BLaER1 treated with 17β-estradiol and CSF1 and Interleukin-3, amounts not matched to agents 10 nM and 100 nM (cell line): ENCODE data around the gene SLC39A10.

ENCODE experiments used
- H3K27ac ChIP-seq, 11 experiments: shearing (Covaris generic); formaldehyde crosslinking; 2 replicates each; pipeline ENCODE4 v1.8.1; 2022
- H3K27me3 ChIP-seq, 11 experiments: shearing (Covaris generic); formaldehyde crosslinking; 2 replicates each; pipeline ENCODE4 v1.8.1; 2022
- H3K36me3 ChIP-seq, 11 experiments: shearing (Covaris generic); formaldehyde crosslinking; 2 replicates each; pipeline ENCODE4 v1.8.1; 2022
- H3K4me1 ChIP-seq, 10 experiments: shearing (Covaris generic); formaldehyde crosslinking; 2 replicates each; pipeline ENCODE4 v1.8.1; 2022
- H3K4me2 ChIP-seq, 11 experiments: shearing (Covaris generic); formaldehyde crosslinking; 2 replicates each; pipeline ENCODE4 v1.8.1; 2022
- H3K4me3 ChIP-seq, 10 experiments: shearing (Covaris generic); formaldehyde crosslinking; 2 replicates each; pipeline ENCODE4 v1.8.1; 2022
- H3K9ac ChIP-seq, 11 experiments: shearing (Covaris generic); formaldehyde crosslinking; 2 replicates each; pipeline ENCODE4 v1.8.1; 2022
- H3K9me3 ChIP-seq, 11 experiments: shearing (Covaris generic); formaldehyde crosslinking; replicated peaks in 1 of 11; 2 replicates each; pipeline ENCODE4 v1.8.1; 2022
- H4K20me1 ChIP-seq, 11 experiments: shearing (Covaris generic); formaldehyde crosslinking; 2 replicates each; pipeline ENCODE4 v1.8.1; 2022
- Cebpa-rat ChIP-seq, 11 experiments: shearing (Covaris generic); IDR thresholded peaks; 2 replicates each; pipeline ENCODE4 v1.8.1; 2022

The SLC39A10 gene

DNA sequence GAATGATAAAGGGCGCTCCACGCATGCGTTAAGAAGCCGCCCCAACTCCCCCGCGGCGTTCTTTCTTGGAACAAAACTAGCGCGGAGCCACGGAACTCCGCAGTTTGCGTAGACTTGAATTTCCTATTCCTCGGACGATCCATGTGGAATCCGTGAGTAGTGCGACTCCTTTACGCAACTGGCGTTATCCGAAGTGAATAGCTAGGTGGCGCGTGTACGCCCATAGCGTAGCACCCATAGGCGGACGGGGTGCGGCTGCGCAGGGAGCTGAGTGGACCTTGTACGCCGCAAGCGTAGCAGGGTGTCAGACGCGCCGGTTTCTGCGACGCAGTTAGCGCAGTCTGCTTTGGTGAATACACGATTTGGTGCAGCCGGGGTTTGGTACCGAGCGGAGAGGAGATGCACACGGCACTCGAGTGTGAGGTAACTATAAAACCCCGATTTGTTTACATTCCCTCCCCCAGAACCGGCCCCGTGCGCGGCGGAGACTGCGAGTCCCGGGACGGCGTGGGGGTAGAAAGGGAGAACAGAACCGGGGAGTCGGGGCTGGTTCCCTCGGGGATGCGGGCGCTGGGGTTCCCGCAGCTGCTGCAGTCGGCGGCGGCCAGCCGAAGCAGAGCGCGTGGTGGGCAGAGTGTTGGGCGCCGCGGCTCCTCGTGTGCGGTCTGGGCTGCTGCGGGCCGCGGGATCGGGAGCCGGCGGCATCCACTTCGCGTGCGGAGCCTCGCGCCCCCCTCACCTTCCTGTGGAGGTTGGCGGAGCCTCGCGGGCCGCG is at the start of gene SLC39A10:
Gene SLC39A10 (plus strand): TSS at position 368 of the 775 bp plus-strand sequence. CDS start 22,817 bp downstream, outside the sequence.
- Histone ChIP-seq H3K27ac (peak within 1 kb of the TSS; percentile 99 to 100 (median 100)), H3K9ac (peak within 1 kb of the TSS; percentile 99 to 100 (median 100)), H3K27me3 (no peaks in the 10 kb centered on the region), H3K4me3 (peak within 1 kb of the TSS; percentile 87 to 98 (median 95)), H3K36me3 (peaks cover 0 to 16% (median 0%) of the 10 kb centered on the region in 11 experiments; a peak in 6 of 22 replicates), H4K20me1 (peaks cover 0 to 32% (median 4%) of the 10 kb centered on the region in 11 experiments; a peak in 12 of 22 replicates), H3K4me2 (peak within 1 kb of the TSS; percentile 74 to 98 (median 84)), H3K4me1 (peaks cover 21 to 69% (median 42%) of the 10 kb centered on the region in 10 experiments), H3K9me3 (peaks cover 0 to 42% (median 4%) of the 10 kb centered on the region in 11 experiments; a peak in 10 of 22 replicates)
- no peak for TF ChIP-seq Cebpa-rat (IDR thresholded peaks at IDR 0.05)

DNA sequence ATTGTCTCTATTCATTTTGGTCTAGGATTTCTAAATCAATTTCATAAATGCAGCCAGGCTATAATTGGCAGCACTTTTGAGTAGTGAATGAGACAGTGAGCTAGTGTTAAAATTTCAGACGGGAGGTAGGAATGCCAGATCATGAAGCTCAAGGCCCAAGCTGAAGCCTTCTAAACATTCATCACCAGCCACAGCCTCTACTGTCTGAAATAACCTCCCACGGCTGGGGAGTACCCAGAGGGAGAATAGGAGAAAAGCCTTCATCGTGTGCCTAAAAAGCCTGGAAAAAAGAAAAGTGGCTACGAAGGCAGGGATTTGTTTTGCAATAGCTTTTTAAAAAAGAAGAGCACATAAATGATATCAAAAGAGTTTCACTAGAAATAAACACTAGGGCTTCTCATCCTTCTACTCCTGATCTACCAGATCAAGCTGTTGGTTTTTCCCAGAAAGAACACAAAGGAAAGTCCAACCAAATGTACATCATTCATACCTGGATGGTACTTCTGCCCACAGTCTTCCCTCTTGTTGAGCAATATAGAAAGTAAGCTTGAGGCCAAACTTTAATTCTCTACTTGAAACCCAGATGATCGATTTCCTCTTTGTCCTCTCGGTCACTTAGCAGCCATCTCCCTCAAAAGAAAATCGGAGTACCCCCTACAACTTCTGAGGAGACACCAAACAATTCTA is 48.1 kb upstream of the SLC39A10 start:
- TF ChIP-seq Cebpa-rat (IDR thresholded peaks at IDR 0.05) = no peak
- Histone ChIP-seq H3K27me3 (no peaks in the 10 kb centered on the region), H4K20me1 (no peaks in the 10 kb centered on the region), H3K27ac (peak overlapping the region in 2 of 11 experiments; percentile 2 to 90; a peak in 4 of 22 replicates), H3K36me3 (no peaks in the 10 kb centered on the region), H3K4me1 (peaks cover 0 to 74% (median 3%) of the 10 kb centered on the region in 10 experiments; a peak in 7 of 20 replicates), H3K4me3 (no peak overlapping the region), H3K4me2 (peak overlapping the region in 3 of 11 experiments; percentile 58 to 78 (median 66); a peak in 5 of 22 replicates), H3K9me3 (no peaks in the 10 kb centered on the region), H3K9ac (no peak overlapping the region)

- H3K27ac ChIP-seq = peak overlapping the region in 6 of 11 experiments; percentile 24 to 90 (median 76); a peak in 10 of 22 replicates
- no peaks in the 10 kb centered on the region for H4K20me1 ChIP-seq
- peak overlapping the region in 1 of 10 experiments; percentile 10; a peak in 1 of 20 replicates for H3K4me3 ChIP-seq
- peak overlapping the region in 5 of 11 experiments; percentile 40 to 78 (median 58); a peak in 9 of 22 replicates for H3K4me2 ChIP-seq
- H3K9me3 ChIP-seq = no peaks in the 10 kb centered on the region
- no peak for TF ChIP-seq Cebpa-rat (IDR thresholded peaks at IDR 0.05)
- H3K27me3 ChIP-seq = no peaks in the 10 kb centered on the region
- no peaks in the 10 kb centered on the region for H3K36me3 ChIP-seq
- peak overlapping the region in 4 of 11 experiments; percentile 6 to 66 (median 59); a peak in 6 of 22 replicates for H3K9ac ChIP-seq
- H3K4me1 ChIP-seq = peaks cover 0 to 58% (median 3%) of the 10 kb centered on the region in 10 experiments; a peak in 7 of 20 replicates
These were observed 46.3 kb upstream of the SLC39A10 start for GRCh38 chr2:195610717-195611116.

DNA sequence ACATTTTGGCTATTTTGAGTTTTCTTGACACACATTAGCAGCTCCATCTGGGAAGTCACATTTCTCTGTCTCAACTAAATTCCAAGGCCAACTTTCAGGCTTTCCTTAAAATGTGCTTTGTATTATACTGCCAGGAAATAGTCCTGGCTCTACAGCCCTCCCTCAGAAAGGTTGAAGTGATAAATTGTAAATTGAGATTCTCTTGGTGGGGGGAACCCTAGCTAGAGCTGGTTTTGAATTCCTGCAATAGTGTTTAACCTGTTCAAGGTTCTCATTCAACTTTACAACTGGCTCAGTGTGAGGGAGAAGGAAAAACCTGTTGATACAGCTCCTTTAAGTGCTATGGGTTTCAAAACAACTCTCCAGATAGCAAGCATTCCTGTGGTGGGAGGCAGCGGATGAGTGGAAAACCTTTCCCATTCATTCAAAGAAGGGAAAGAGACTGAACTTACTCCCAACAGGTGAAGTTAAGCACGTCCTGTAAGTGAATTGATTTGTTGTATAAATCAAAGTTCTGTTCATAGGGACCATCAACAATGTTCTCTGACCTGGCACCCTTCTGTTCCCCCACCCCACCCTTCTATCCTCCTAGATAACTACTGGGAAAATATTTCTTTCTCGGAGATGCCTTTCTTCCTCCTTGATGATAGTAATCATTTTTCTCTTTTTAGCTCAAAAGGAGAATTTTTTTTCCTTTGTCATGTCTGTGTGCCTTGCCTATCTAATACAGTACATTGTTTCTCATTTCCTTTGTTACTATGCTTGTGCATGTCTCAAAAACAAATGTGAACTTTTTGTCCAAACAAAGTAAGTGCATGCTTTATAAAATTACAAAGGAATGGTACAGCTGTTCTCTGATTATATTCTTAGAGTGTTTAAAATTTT is 44.2 kb upstream of the SLC39A10 start:
- no peaks in the 10 kb centered on the region for H3K27me3 ChIP-seq
- H4K20me1 ChIP-seq = no peaks in the 10 kb centered on the region
- no peak overlapping the region; a peak in 1 of 22 replicates for H3K27ac ChIP-seq
- H3K4me3 ChIP-seq = no peak overlapping the region
- peaks cover 0 to 46% (median 3%) of the 10 kb centered on the region in 10 experiments; a peak in 7 of 20 replicates for H3K4me1 ChIP-seq
- no peak overlapping the region for H3K9ac ChIP-seq
- peaks cover 0 to 6% (median 0%) of the 10 kb centered on the region in 11 experiments; a peak in 1 of 22 replicates for H3K9me3 ChIP-seq
- H3K4me2 ChIP-seq = peak overlapping the region in 2 of 11 experiments; percentile 66 to 78; a peak in 4 of 22 replicates
- no peak for TF ChIP-seq Cebpa-rat (IDR thresholded peaks at IDR 0.05)
- H3K36me3 ChIP-seq = no peaks in the 10 kb centered on the region

DNA sequence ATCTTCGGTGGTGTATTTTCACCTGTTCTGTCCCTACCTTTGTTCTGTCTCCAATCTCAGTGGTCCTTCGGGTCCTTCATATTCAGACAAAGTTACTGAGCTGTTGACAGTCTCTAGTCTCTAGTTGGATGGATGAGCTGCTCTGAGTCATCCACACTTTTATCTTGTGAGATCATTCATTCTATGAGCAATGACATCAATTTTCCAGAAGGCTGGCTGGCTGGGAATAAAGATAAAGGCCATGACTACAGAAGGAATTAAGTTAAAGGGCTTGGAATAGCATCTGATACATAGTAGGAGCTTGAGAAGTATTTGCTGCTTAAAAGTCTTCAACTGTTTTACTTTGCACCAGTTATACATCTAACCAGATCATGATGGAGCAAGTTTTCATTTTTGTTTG is 43.1 kb upstream of the SLC39A10 start:
- peaks cover 0 to 42% (median 3%) of the 10 kb centered on the region in 10 experiments; a peak in 7 of 20 replicates for H3K4me1 ChIP-seq
- H3K36me3 ChIP-seq = no peaks in the 10 kb centered on the region
- peaks cover 0 to 6% (median 0%) of the 10 kb centered on the region in 11 experiments; a peak in 1 of 22 replicates for H3K9me3 ChIP-seq
- H3K4me3 ChIP-seq = no peak overlapping the region
- no peaks in the 10 kb centered on the region for H3K27me3 ChIP-seq
- H4K20me1 ChIP-seq = no peaks in the 10 kb centered on the region
- no peak overlapping the region for H3K4me2 ChIP-seq
- no peak overlapping the region for H3K9ac ChIP-seq
- no peak for TF ChIP-seq Cebpa-rat (IDR thresholded peaks at IDR 0.05)
- no peak overlapping the region for H3K27ac ChIP-seq

- H3K4me1 ChIP-seq = no peaks in the 10 kb centered on the region
- H3K4me3 ChIP-seq = no peak overlapping the region
- H3K9ac ChIP-seq = no peak overlapping the region
- no peak for TF ChIP-seq Cebpa-rat (IDR thresholded peaks at IDR 0.05)
- no peaks in the 10 kb centered on the region for H4K20me1 ChIP-seq
- H3K27ac ChIP-seq = no peak overlapping the region
- peaks cover 0 to 6% (median 0%) of the 10 kb centered on the region in 11 experiments; a peak in 1 of 22 replicates for H3K9me3 ChIP-seq
- no peaks in the 10 kb centered on the region for H3K36me3 ChIP-seq
- H3K27me3 ChIP-seq = no peaks in the 10 kb centered on the region
- no peak overlapping the region for H3K4me2 ChIP-seq
These were observed 37.4 kb upstream of the SLC39A10 start for GRCh38 chr2:195619590-195619989.

DNA sequence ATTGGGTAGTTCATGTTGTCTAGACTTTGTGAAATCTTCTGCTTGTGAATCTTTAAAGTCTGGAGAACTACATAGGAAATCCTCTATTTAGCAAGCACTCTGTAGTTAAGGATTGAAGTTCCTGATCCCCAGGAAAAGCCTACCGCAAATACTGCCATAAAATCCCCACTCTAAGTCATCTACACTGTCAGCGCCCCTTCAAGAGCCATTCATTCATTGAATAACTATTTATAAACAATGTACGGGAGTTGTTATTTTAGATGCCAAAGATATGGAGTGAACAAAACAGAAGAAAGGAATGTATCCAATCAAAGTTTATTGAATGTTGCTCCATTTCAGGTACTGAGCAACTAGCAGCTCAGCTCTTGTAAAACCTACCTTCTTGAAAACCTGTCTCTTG is 36.5 kb upstream of the SLC39A10 start:
- Histone ChIP-seq H3K27me3 (no peaks in the 10 kb centered on the region), H4K20me1 (no peaks in the 10 kb centered on the region), H3K9me3 (peaks cover 0 to 6% (median 0%) of the 10 kb centered on the region in 11 experiments; a peak in 1 of 22 replicates), H3K4me1 (no peaks in the 10 kb centered on the region), H3K4me2 (no peak overlapping the region), H3K9ac (no peak overlapping the region), H3K36me3 (no peaks in the 10 kb centered on the region), H3K4me3 (no peak overlapping the region), H3K27ac (no peak overlapping the region)
- no peak for TF ChIP-seq Cebpa-rat (IDR thresholded peaks at IDR 0.05)

DNA sequence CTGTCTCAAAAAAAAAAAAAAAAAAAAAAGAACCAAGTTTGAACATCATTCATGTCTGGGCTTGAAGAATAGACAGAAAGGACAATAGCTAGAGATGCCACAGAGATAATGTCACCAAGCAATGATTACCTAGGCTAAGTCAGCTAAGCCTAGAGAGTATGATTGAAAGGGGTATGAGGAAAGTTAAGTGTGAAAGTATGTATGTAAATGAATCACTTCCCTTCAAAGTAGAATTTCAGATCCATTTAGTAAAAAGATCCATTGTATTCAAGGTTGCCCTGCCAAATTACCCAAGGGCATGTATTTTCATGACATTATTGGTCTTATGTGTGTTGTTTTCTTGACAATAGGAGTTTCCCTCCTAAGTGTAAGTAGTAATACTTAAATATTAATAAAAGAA is 34.1 kb upstream of the SLC39A10 start:
- Histone ChIP-seq H3K4me2 (no peak overlapping the region), H3K27ac (no peak overlapping the region), H3K4me3 (no peak overlapping the region), H4K20me1 (no peaks in the 10 kb centered on the region), H3K27me3 (no peaks in the 10 kb centered on the region), H3K9ac (no peak overlapping the region), H3K4me1 (no peaks in the 10 kb centered on the region), H3K36me3 (no peaks in the 10 kb centered on the region), H3K9me3 (0 out of 22 replicates have a peak, but pooled peaks cover 0 to 3% (median 0%) of the 10 kb centered on the region in 11 experiments)
- TF ChIP-seq Cebpa-rat (IDR thresholded peaks at IDR 0.05) = no peak
